Liver (tissue), 3 donors: ENCODE measurements around the gene EFCAB11.
A peak's percentile ranks its signal among the peaks of the same experiment; 100 is the strongest.

Experiments
- ATF3 ChIP-seq: IDR thresholded peaks from 2 replicates; pipeline ENCODE4 v1.6.1; 2016; ENCODE audit warnings: antibody characterized with exemption
- FOXA1 ChIP-seq: IDR thresholded peaks from 2 replicates; pipeline ENCODE4 v1.6.1; 2016; ENCODE audit warnings: antibody characterized with exemption
- GABPA ChIP-seq, 2 donors: IDR thresholded peaks in 1 of 2; conservative IDR thresholded peaks in 1 of 2; 2 replicates each; pipeline ENCODE4 v1.6.1; 2016; ENCODE audit warnings: antibody characterized with exemption in 2 of 2, mild to moderate bottlenecking in 1 of 2, moderate library complexity in 1 of 2
- JUND ChIP-seq, 2 donors: IDR thresholded peaks; 2 replicates each; pipeline ENCODE4 v1.6.1; 2016; ENCODE audit warnings: antibody characterized with exemption in 2 of 2
- MAX ChIP-seq: IDR thresholded peaks from 2 replicates; pipeline ENCODE4 v1.6.1; 2016; ENCODE audit warnings: antibody characterized with exemption
- RAD21 ChIP-seq, 2 donors: IDR thresholded peaks; 2 replicates each; pipeline ENCODE4 v1.6.1; 2016; ENCODE audit warnings: antibody characterized with exemption in 2 of 2, mild to moderate bottlenecking in 2 of 2
- REST ChIP-seq: IDR thresholded peaks from 2 replicates; pipeline ENCODE4 v1.6.1; 2016; ENCODE audit warnings: antibody characterized with exemption, mild to moderate bottlenecking
- RXRA ChIP-seq, 2 donors: IDR thresholded peaks; 2 replicates each; pipeline ENCODE4 v1.6.1; 2017 to 2018; ENCODE audit warnings: antibody characterized with exemption in 2 of 2, mild to moderate bottlenecking in 1 of 2
- SP1 ChIP-seq: IDR thresholded peaks from 2 replicates; pipeline ENCODE4 v1.6.1; 2018; ENCODE audit warnings: antibody characterized with exemption, mild to moderate bottlenecking
- TAF1 ChIP-seq: conservative IDR thresholded peaks from 2 replicates; pipeline ENCODE4 v1.6.1; 2016; ENCODE audit warnings: antibody characterized with exemption, mild to moderate bottlenecking
- YY1 ChIP-seq: IDR thresholded peaks from 2 replicates; pipeline ENCODE4 v1.6.1; 2016; ENCODE audit warnings: antibody characterized with exemption, mild to moderate bottlenecking
- TF ChIP-seq, protein P1 (sequence below): fragments of 150-350 bp; IDR thresholded peaks from 2 replicates; pipeline ENCODE4 v1.5.1; 2017; ENCODE audit warnings: improper control_type of control experiment, low read depth, low read length; ENCODE audit not compliant: missing input control
- donor health status: healthy.
- donor health status: healthy.

DNA sequence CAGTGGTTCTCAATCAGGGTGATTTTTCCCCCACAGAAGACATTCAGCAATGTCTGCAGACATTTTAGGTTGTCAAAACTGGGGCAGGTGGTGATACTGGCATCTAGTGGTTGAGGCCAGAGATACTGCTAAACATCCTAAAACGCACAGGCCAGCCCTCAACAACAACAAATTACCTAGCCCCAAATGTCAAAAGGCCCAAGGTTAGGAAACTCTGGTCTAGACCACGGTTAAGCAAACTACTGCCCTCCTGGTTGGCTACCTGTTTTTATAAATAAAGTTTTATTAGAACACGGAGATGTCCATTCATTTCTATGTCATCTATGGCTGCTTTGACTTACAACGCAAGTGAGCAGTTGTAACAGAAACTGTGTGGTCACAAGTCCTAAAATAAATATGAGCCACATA, 186.7 kb downstream of the EFCAB11 start:
- TF ChIP-seq GABPA (IDR thresholded peaks at IDR 0.05 in 1 of 2, conservative IDR thresholded peaks at IDR 0.05 in 1 of 2) (no peak), RAD21 (IDR thresholded peaks at IDR 0.05) (peak; percentile 97 to 99), RXRA (IDR thresholded peaks at IDR 0.05) (peak in 1 of 2 donors; percentile 6), JUND (IDR thresholded peaks at IDR 0.05) (no peak), YY1 (no peak), MAX (no peak), TAF1 (no peak), SP1 (no peak), ATF3 (no peak), FOXA1 (no peak), REST (no peak)
- TF ChIP-seq, protein P1, sequence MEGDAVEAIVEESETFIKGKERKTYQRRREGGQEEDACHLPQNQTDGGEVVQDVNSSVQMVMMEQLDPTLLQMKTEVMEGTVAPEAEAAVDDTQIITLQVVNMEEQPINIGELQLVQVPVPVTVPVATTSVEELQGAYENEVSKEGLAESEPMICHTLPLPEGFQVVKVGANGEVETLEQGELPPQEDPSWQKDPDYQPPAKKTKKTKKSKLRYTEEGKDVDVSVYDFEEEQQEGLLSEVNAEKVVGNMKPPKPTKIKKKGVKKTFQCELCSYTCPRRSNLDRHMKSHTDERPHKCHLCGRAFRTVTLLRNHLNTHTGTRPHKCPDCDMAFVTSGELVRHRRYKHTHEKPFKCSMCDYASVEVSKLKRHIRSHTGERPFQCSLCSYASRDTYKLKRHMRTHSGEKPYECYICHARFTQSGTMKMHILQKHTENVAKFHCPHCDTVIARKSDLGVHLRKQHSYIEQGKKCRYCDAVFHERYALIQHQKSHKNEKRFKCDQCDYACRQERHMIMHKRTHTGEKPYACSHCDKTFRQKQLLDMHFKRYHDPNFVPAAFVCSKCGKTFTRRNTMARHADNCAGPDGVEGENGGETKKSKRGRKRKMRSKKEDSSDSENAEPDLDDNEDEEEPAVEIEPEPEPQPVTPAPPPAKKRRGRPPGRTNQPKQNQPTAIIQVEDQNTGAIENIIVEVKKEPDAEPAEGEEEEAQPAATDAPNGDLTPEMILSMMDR = peak; percentile 78
